Islet of Langerhans (tissue), 1 donor: ENCODE data around the gene SHCBP1L.

ENCODE experiments used
- FAIRE-seq: peaks from one replicate; lab custom pipeline; 2011; peaks lifted over from hg19 to GRCh38; lab: Jason Lieb, UNC

SHCBP1L gene

GRCh38 chr1:182952677-182953444, at the start of gene SHCBP1L:
TSS of gene SHCBP1L (minus strand) at chr1:182953166. CDS start at chr1:182953133, 33 bp downstream.
- FAIRE-seq = no peak

- FAIRE-seq = no peak
Measured at GRCh38 chr1:183002267-183002666, 49.3 kb upstream of the SHCBP1L start.

- FAIRE-seq = no peak
Measured at GRCh38 chr1:183000167-183000962, 47.4 kb upstream of the SHCBP1L start.

GRCh38 chr1:182998482-182998881, 45.5 kb upstream of the SHCBP1L start:
- FAIRE-seq = no peak

- no peak for FAIRE-seq
Measured at GRCh38 chr1:182996816-182997215, 43.9 kb upstream of the SHCBP1L start.

- no peak for FAIRE-seq
Measured at GRCh38 chr1:182995894-182996293, 42.9 kb upstream of the SHCBP1L start.

- no peak for FAIRE-seq
Measured at GRCh38 chr1:182993746-182994145, 40.8 kb upstream of the SHCBP1L start.

- no peak for FAIRE-seq
Measured at GRCh38 chr1:182990413-182991144, 37.6 kb upstream of the SHCBP1L start.

- FAIRE-seq = no peak
Measured at GRCh38 chr1:182985876-182986275, 32.9 kb upstream of the SHCBP1L start.

GRCh38 chr1:182984621-182985020, 31.7 kb upstream of the SHCBP1L start:
- no peak for FAIRE-seq

- no peak for FAIRE-seq
Measured at GRCh38 chr1:182984138-182984537, 31.2 kb upstream of the SHCBP1L start.

- no peak for FAIRE-seq
Measured at GRCh38 chr1:182978151-182978853, 25.3 kb upstream of the SHCBP1L start.

GRCh38 chr1:182977480-182977879, 24.5 kb upstream of the SHCBP1L start:
- FAIRE-seq = no peak

GRCh38 chr1:182974506-182975191, 21.7 kb upstream of the SHCBP1L start:
- no peak for FAIRE-seq

GRCh38 chr1:182972829-182973228, 19.9 kb upstream of the SHCBP1L start:
- no peak for FAIRE-seq

GRCh38 chr1:182972231-182972630, 19.3 kb upstream of the SHCBP1L start:
- no peak for FAIRE-seq

- FAIRE-seq = no peak
Measured at GRCh38 chr1:182971219-182971618, 18.3 kb upstream of the SHCBP1L start.

GRCh38 chr1:182968836-182969734, 16.1 kb upstream of the SHCBP1L start:
- FAIRE-seq = no peak

- FAIRE-seq = no peak
Measured at GRCh38 chr1:182968151-182968741, 15.3 kb upstream of the SHCBP1L start.

GRCh38 chr1:182965861-182966260, 12.9 kb upstream of the SHCBP1L start:
- FAIRE-seq = no peak
